ENCODE measurements around the gene ALK. TPM values are rescaled to one million over a fixed set of nuclear protein-coding genes. Genes with fewer than 3 reads are reported as not detected.

Gene ALK
- polyA plus RNA-seq, 3 donors: not detected

- Mint-ChIP-seq H3K9me3 (no peaks in the 10 kb centered on the region), H3K4me1 (no peaks in the 10 kb centered on the region), H3K27me3 (ENCODE audit: low read depth in 3 of 3) (peaks cover 0 to 11% (median 8%) of the 10 kb centered on the region in 3 donors), H3K4me3 (no peak overlapping the region), H3K36me3 (no peaks in the 10 kb centered on the region), H3K27ac (no peak overlapping the region)
- no peak overlapping the region for H3K4me3 ChIP-seq (replicated peaks in 1 of 3; ENCODE audit: low read depth in 2 of 3, low read length in 3 of 3)
- intact Hi-C loops (cut with micrococcal nuclease): no loop called here
- no peak for DNase-seq
- no peaks in the 10 kb centered on the region for H4K20me1 ChIP-seq (ENCODE audit: insufficient read depth, low read length)
- no peak overlapping the region for H2AFZ ChIP-seq (ENCODE audit: insufficient read depth, low read depth, low read length, poor library complexity, severe bottlenecking)
- WGBS (ENCODE audit: insufficient coverage): no CpG with 5 or more reads among the region's 1 CpG
- H3K4me1 ChIP-seq (ENCODE audit: control insufficient read depth in 1 of 2, insufficient read depth in 2 of 2, low read length in 2 of 2): no peaks in the 10 kb centered on the region
- no peaks in the 10 kb centered on the region for H3K27me3 ChIP-seq (ENCODE audit: control insufficient read depth in 2 of 2, insufficient read depth in 2 of 2, low read length in 2 of 2)
- H3K9me3 ChIP-seq (replicated peaks in 1 of 2; ENCODE audit: control insufficient read depth in 1 of 2, insufficient read depth in 1 of 2, low read length in 2 of 2): no peaks in the 10 kb centered on the region
- no peak overlapping the region for H3K4me2 ChIP-seq (replicated peaks; ENCODE audit: extremely low read depth, low read length, poor library complexity, severe bottlenecking)
- no peak overlapping the region for H3K9ac ChIP-seq (ENCODE audit: insufficient read depth, low read length, poor library complexity, severe bottlenecking)
- no peak overlapping the region for H3K27ac ChIP-seq (ENCODE audit: low read depth in 1 of 2, low read length in 2 of 2)
- no peaks in the 10 kb centered on the region for H3K36me3 ChIP-seq (replicated peaks in 1 of 2; ENCODE audit: control insufficient read depth in 1 of 2, insufficient read depth in 2 of 2, low read length in 2 of 2)
- no peak for TF ChIP-seq CTCF (IDR thresholded peaks at IDR 0.05)
- H3K79me2 ChIP-seq (ENCODE audit: insufficient read depth, low read length): no peaks in the 10 kb centered on the region
Observed at GRCh38 chr2:29353403-29353991, 567.9 kb downstream of the ALK start.

DNA sequence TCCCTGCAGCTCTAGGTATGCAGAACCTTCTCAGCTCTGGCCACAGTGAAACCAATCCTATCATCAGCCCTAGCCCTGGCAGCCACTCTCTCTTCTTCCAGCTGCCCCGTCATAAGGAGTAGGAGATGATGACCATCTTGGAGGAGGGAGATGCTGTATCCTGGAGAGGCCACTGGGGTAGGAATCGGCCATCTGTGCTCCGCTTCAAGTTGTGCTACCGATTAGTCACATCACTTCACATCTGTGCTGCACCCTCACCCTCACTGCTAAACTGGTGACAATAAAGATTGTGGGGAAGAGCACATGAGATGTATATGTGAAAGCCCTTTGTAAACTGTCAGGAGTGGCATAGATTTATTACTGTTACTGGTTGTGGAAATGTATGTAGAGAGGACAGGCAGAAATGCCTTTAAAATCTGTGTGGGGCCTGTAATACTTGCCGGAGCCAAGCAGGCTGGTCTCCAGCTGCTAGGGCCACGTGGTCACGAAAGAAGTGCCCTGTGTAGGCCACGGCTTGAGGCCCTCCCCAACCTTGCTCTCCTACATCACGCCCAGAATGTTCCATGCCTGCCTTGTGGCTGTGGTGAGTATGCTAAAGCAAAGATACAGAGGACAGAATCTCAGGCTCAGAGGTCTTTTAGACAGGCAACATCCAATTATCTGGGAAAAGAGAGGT, 569.3 kb downstream of the ALK start:
- H3K27me3 Mint-ChIP-seq (ENCODE audit: low read depth in 3 of 3): peaks cover 3 to 14% (median 11%) of the 10 kb centered on the region in 3 donors
- Histone ChIP-seq H3K27ac (ENCODE audit: low read depth in 1 of 2, low read length in 2 of 2) (no peak overlapping the region), H4K20me1 (ENCODE audit: insufficient read depth, low read length) (no peaks in the 10 kb centered on the region), H3K36me3 (replicated peaks in 1 of 2; ENCODE audit: control insufficient read depth in 1 of 2, insufficient read depth in 2 of 2, low read length in 2 of 2) (no peaks in the 10 kb centered on the region), H2AFZ (ENCODE audit: insufficient read depth, low read depth, low read length, poor library complexity, severe bottlenecking) (no peak overlapping the region), H3K4me3 (replicated peaks in 1 of 3; ENCODE audit: low read depth in 2 of 3, low read length in 3 of 3) (no peak overlapping the region), H3K9ac (ENCODE audit: insufficient read depth, low read length, poor library complexity, severe bottlenecking) (no peak overlapping the region), H3K27me3 (ENCODE audit: control insufficient read depth in 2 of 2, insufficient read depth in 2 of 2, low read length in 2 of 2) (no peaks in the 10 kb centered on the region), H3K4me2 (replicated peaks; ENCODE audit: extremely low read depth, low read length, poor library complexity, severe bottlenecking) (no peak overlapping the region), H3K4me1 (ENCODE audit: control insufficient read depth in 1 of 2, insufficient read depth in 2 of 2, low read length in 2 of 2) (no peaks in the 10 kb centered on the region), H3K79me2 (ENCODE audit: insufficient read depth, low read length) (no peaks in the 10 kb centered on the region), H3K9me3 (replicated peaks in 1 of 2; ENCODE audit: control insufficient read depth in 1 of 2, insufficient read depth in 1 of 2, low read length in 2 of 2) (no peaks in the 10 kb centered on the region)
- whole genome bisulfite sequencing (ENCODE audit: insufficient coverage): 100% methylated on average over 1 of the region's 9 CpGs
- DNase-seq: no peak
- H3K27ac Mint-ChIP-seq: peak overlapping the region in 1 of 7 donors; percentile 26
- no peak overlapping the region for H3K4me3 Mint-ChIP-seq
- no peaks in the 10 kb centered on the region for H3K36me3 Mint-ChIP-seq
- no peak for TF ChIP-seq CTCF (IDR thresholded peaks at IDR 0.05)
- intact Hi-C loops (cut with micrococcal nuclease): no loop called here
- H3K4me1 Mint-ChIP-seq: no peaks in the 10 kb centered on the region
- H3K9me3 Mint-ChIP-seq: no peaks in the 10 kb centered on the region

All from CD14-positive monocyte (primary cell).